ENCODE results near the gene FBP1.
A peak's percentile ranks its signal among the peaks of the same experiment; 100 is the strongest.

Gene FBP1

DNA sequence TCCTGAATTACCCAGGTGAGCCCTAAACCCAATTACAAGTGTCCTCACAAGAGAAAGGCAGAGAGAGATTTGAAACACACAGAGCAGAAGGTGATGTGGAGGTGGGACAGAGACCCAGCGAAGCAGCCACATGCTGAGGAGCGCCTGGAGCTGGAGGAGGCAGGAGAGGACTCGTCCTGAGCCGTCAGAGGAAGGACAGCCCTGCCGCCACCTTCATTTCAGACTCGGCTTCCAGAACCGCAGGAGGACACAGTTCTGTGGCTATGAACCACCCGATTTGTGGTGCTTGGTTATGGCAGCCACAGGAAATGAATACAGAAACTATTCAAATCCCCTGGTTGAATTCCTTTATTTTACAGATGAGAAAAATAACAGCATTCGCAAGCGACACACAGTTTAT, 16.4 kb upstream of the FBP1 start:
- DNase-seq, result no peak

GRCh38 chr9:94654165-94654894, 15.0 kb upstream of the FBP1 start:
- DNase-seq, result no peak

- DNase-seq, result no peak
Measured at GRCh38 chr9:94650949-94651348, 11.6 kb upstream of the FBP1 start.

DNA sequence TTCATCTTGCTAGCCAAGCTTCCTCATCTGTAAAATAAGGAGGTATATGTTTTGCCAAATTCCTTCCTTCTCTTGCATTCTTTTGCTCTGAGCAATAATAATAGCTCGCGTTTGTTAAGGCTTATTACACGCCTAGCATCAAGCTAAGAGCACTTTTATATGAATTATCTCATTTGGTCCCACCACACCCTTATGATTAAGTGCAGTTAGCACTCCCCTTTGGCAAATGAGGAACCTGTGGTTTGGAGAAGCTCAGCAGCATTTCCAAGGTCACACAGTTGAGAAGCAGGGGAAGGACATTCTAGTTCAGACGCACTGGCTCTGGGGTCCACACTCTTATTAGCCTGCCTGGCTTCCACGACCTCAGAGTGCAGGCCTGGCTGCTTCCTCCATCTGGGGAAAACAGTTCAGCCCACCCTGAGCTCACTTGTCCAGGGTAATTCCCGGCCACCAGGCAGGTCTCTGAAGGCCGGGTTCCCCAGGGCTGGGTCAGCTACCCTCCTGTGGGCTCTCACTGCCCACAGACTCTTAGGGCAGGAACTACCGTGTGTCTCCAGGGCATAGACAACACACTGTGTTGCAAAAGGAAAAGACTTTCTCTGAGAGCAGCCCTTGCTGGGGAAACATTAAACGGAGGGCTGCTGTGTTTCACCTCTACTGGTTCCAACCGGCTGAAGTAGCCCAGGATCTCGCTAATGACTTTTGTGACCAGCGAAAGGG, 9.9 kb upstream of the FBP1 start:
- DNase-seq, result peak; percentile 72

GRCh38 chr9:94648185-94648584, 8.9 kb upstream of the FBP1 start:
- no peak for DNase-seq

DNA sequence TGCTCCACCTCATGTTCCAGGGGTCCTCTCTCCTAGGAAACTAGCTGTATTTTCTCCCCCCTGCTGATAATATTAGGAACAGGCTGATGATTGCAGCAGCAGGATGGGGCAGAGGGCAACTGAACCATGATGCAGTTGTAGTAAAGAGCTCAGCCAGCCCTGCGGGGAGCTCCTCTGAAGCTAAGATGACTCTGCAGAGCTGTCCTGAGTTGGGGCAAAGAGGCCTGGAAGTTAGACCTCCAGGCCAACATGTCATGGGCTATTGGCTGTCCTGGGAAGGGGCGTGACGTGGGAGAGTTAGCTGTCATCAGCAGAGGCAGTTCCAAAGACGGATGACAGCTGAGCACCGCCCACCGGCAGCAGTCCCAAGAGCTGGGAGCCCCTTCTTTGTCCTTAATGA, 6.6 kb upstream of the FBP1 start:
- no peak for DNase-seq

- DNase-seq, result no peak
Measured at GRCh38 chr9:94644543-94644942, 5.2 kb upstream of the FBP1 start.

- DNase-seq, result no peak
Measured at GRCh38 chr9:94643741-94644140, 4.4 kb upstream of the FBP1 start.

- DNase-seq, result no peak
Measured at GRCh38 chr9:94643176-94643575, 3.9 kb upstream of the FBP1 start.

- DNase-seq, result no peak
Measured at GRCh38 chr9:94642501-94642900, 3.2 kb upstream of the FBP1 start.

DNA sequence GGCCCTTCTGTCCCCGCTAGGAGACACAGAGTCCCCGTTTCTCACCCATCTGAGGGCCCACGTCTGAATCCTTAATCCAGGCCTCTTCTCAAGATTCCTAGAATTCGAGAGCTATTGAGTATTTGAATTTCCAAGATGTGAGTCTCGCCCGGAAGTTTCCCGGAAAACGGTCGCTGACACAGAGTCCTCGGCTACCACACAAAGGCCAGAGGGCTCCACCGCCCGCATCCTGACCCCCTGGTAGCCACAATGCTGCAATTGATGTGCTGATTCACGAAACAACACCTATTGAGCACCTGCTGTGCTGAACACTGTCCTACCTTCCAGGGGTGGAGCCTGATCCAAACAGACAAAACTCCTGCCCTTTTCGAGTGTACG, 670 bp upstream of the FBP1 start:
- DNase-seq, result no peak

DNA sequence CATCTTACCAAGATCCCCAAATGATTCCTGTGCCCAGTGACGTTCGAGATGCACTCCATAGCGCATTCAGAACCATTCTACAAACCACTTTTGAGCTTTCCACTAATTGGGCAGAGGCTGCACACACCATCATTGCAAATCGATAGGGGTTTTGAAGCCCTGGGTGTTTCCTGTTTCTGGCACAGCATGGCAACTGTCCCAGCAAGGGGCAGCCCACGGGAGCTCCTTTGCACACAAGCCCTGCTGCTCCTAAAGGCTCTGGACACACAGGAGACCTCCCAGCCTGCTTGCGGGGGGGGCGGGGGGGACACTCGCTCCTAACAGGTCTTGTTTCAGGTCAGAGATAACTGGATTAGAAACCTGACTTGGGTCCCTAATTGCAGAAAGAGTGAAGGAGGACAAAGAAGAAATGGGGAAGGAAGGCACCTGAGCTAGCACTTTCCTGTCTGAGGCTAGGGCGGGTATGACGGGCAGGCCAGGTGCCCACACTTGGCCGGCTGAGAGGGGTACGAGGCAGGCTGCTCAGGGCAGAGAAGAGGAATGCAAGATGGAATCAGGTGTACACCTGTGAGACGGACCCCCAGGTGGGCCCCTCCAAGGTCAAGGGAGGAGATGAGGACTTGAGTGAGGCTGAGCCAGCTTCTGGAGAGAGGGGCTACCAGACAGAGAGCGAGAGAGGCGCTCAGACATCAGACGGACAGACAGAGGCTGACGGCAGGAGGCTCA, 820 bp downstream of the FBP1 start:
- no peak for DNase-seq

GRCh38 chr9:94632737-94633136, 6.6 kb downstream of the FBP1 start:
- no peak for DNase-seq

- DNase-seq, result no peak
Measured at GRCh38 chr9:94631599-94631998, 7.7 kb downstream of the FBP1 start.

GRCh38 chr9:94630833-94631232, 8.5 kb downstream of the FBP1 start:
- DNase-seq, result no peak

GRCh38 chr9:94630281-94630680, 9.0 kb downstream of the FBP1 start:
- DNase-seq, result no peak

DNA sequence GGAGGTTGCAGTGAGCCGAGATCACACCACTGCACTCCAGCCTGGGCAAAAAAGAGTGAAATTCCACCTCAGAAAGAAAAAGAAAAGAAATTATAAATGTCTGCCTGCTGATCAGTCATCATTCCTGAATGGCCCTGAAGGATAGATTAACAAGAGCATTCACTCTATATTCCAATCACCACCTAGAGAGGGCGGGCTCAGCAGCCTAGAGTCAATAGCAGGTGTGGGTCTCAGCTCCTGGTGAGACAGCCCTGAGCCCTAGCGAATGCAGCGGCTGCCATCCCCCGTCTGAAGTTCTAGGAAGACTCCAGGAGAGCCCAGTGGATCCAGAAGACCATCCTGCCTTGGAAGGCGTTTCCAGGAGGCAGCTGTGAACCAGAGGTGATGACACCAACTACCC, 12.0 kb downstream of the FBP1 start:
- DNase-seq, result no peak

GRCh38 chr9:94625835-94626234, 13.5 kb downstream of the FBP1 start:
- no peak for DNase-seq

GRCh38 chr9:94624629-94625028, 14.7 kb downstream of the FBP1 start:
- no peak for DNase-seq

GRCh38 chr9:94623253-94623652, 16.1 kb downstream of the FBP1 start:
- DNase-seq, result peak; percentile 71

DNA sequence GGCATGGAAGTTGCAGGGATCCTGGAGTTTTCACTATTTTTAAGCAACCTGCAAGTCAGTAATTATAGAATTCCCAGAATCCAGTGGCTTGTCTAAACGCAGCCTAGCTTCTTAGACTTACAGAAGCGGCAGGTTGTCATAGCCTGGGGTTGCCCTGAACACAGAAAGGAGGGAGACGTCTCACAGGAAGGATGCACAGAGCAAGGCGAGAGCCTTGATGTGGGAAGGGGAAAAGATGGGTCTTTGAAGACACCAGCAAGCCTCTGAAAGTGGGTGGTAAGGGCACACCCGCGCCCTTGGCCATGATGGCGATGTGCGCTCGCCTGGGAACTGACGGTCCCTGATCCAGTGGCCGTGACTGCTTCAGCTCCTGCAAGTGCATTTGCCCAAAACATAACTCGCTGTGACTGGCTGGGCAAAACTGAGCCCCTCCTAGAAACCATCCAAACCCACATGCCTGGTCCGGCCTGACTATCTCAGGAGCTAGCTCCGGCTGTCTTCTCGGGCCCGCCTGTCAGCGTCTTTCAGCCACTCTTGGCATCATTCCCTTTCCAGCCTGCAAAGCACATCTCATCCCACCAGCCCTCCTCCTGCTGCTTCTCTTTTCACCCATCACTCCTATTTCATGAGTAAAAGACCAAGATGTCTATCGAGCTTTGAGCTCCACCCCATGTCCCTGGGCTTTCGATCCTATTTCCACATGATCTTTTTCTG, 17.1 kb downstream of the FBP1 start:
- no peak for DNase-seq

GRCh38 chr9:94619026-94619425, 20.3 kb downstream of the FBP1 start:
- no peak for DNase-seq

GRCh38 chr9:94613003-94613402, 26.3 kb downstream of the FBP1 start:
- DNase-seq, result no peak

Measured in OCI-M1 (cell line).